Putamen (tissue), 1 donor: ENCODE measurements around the gene PLA2G2A.
"Not testable (repeated sequence)": the region's sequence is repeated elsewhere in the genome, so short reads cannot be mapped to it uniquely, and the experiment has no call there.

Experiments
- DNase-seq: peaks from one replicate; pipeline ENCODE4 v3.0.0-alpha.2; 2016; ENCODE audit warnings: low spot score

Gene PLA2G2A

GRCh38 chr1:19979494-19979977 is at the start of gene PLA2G2A:
PLA2G2A (minus strand) TSS chr1:19979618; CDS start chr1:19978773, 845 bp downstream.
- DNase-seq, result no peak

DNA sequence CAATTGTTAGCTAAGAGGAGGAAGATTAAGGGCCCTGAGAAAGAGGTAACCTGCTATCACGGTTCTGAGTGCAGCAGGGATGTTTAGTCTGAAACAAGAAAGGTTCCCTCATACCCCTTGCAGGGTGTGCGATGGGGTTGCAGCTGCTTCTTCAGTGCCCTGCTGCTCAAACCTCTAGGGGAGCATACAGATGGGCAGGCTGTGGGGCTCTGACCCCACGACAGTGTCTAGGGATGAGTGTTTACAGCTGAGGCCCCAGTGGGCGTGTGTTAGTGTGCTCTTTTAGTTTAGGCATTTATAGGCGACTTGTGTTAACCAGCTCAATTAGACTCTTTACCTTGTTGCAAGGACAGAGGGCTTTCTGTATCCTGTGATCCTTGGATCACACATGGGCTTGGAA is 49.3 kb upstream of the PLA2G2A start:
- no peak for DNase-seq

- no peak for DNase-seq
Measured at GRCh38 chr1:20028125-20028524, 48.7 kb upstream of the PLA2G2A start.

GRCh38 chr1:20017741-20018140 is 38.3 kb upstream of the PLA2G2A start:
- DNase-seq, result no peak

- DNase-seq, result no peak
Measured at GRCh38 chr1:20014153-20014552, 34.7 kb upstream of the PLA2G2A start.

DNA sequence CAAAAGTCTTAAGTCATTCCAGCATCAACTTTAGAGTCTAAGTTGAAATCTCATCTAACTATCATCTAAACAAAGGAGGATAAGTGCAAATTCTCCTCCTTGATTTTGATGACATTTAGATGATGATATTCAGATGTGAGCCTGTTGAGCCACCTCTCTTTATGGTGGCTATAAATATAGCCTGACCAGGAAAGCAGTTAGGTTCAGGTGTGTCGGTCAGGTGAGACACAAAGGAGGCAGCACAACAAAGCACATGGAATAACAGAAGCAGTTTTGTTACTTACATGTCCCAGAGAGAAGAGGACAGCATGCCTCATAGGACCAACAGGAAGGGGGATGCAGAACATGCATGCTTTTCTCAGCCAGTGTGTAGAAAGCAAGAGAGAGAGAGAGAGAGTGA is 30.6 kb upstream of the PLA2G2A start:
- DNase-seq, result no peak

DNA sequence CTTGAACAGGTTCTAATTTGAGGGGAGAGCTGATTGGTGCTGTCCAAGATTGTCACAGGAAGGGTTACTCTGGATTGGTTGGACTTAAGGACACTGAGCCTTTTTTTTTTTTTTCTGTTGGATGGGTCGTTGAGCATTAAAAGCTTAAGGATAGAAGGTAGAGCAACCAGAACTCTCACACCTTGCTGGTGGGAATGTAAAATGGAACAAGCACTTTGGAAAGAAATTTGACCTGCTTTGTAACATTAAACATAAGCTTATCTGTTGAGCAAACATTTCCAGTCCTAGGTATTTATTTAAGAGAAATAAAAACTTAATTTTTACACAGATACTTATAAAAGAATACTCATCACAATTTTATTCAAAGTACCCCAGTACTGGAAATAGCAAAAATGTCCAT is 29.8 kb upstream of the PLA2G2A start:
- no peak for DNase-seq

- DNase-seq, result no peak
Measured at GRCh38 chr1:20008391-20008841, 29.0 kb upstream of the PLA2G2A start.

DNA sequence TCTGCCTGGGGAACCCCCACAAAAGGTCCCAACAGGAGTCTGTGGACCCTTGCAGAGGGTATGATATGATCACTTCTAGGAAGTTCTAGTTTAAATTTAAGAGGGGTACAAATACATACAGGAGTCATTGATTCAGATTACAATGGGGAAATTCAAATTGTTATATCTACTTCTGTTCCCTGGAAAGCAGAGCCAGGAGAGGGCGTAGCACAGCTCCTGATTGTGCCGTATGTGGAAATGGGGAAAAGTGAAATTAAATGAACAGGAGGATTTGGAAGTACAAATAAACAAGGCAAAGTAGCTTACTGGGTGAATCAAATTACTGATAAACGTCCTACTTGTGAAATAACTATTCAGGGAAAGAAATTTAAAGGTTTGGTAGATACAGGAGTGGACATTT is 19.4 kb upstream of the PLA2G2A start:
- not testable (repeated sequence) for DNase-seq

- DNase-seq, result no peak
Measured at GRCh38 chr1:19990689-19991088, 11.3 kb upstream of the PLA2G2A start.

DNA sequence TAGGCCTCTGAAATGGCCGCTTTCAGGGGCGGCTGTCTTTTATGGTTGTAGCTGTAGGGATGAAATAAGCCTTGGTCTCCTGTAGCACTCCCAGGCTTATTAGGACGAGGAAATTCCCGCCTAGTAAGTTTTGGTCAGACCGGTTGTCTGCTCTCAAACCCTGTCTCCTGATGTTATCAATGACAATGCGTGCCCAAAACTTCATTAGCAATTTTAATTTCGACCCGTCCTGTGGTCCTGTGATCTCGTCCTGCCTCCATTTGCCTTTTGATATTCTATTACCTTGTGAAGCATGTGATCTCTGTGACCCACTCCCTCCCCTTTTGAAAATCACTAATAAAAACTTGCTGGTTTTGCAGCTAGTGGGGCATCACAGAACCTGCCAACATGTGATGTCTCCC is 10.8 kb upstream of the PLA2G2A start:
- DNase-seq, result not testable (repeated sequence)

DNA sequence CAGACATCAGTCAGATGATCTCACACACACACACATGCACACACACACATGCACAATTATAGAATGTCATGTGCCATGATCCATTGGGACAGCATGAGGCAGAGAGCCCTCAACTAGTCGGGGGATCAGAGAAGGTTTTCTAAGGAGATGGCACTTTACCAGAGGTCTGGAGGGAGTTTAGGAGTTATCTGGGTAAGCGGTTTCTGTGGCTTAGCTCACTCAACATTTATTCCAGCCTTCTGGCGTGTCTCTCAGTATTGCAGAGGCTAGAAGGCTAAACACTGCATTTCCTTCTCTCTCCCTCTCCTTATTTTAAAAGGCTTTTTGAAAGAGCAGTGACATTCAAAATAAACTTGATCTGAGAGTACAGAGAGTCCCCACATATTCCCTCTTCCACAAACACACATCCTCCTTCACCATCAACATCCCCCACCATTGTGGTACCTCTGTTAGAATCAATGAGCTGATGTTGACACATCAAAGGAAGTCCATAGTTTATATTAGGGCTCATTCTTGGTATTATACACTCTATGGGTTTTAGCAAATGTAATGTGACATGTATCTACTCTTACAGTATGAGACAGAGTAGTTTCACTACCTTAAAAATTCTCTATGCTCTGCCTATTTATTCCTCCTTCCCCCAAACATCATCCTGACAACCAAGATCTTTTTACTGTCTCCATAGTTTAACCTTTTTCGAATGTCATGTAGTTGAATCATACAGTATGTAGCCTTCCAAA is 9.0 kb upstream of the PLA2G2A start:
- DNase-seq, result no peak

GRCh38 chr1:19987719-19988118 is 8.3 kb upstream of the PLA2G2A start:
- no peak for DNase-seq

GRCh38 chr1:19984409-19985016 is 5.1 kb upstream of the PLA2G2A start:
- not testable (repeated sequence) for DNase-seq

- no peak for DNase-seq
Measured at GRCh38 chr1:19981507-19982312, 2.3 kb upstream of the PLA2G2A start.

DNA sequence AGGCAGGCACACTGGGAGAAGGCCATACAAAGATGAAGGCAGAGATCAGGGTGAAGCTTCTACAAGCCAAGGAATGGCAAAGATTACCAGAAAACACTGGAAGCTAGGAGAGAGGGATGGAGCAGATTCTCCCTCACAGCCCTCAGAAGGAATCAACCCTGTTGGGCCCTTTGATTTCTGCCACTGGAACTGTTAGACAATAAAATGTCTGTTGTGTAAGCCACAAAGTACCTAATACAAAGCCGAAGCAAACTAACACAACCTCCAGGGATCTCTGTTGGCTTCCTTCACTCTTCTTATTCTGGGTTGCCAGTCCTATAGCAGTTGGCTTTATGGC is 1.7 kb upstream of the PLA2G2A start:
- DNase-seq, result no peak

DNA sequence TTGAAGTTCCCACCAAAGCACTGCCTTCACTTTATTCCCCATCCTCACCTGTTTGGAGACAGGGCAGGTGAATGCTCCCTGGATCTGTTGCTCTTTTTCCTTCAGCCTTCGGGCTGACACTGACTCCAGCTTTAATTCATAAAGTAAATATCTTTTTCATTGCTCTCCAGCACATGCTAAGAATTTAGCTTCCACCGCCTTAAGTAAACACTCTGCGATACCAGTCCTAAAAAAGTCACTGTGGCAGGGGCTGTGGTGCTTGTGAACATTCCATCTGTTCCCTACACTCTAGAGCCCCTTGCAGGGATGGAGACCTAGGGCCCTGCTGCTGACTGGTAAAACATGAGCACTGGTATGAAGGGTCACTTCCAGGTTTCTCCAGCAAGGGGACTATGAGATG is 896 bp upstream of the PLA2G2A start:
- no peak for DNase-seq

GRCh38 chr1:19978143-19978542 is 1.3 kb downstream of the PLA2G2A start:
- no peak for DNase-seq

DNA sequence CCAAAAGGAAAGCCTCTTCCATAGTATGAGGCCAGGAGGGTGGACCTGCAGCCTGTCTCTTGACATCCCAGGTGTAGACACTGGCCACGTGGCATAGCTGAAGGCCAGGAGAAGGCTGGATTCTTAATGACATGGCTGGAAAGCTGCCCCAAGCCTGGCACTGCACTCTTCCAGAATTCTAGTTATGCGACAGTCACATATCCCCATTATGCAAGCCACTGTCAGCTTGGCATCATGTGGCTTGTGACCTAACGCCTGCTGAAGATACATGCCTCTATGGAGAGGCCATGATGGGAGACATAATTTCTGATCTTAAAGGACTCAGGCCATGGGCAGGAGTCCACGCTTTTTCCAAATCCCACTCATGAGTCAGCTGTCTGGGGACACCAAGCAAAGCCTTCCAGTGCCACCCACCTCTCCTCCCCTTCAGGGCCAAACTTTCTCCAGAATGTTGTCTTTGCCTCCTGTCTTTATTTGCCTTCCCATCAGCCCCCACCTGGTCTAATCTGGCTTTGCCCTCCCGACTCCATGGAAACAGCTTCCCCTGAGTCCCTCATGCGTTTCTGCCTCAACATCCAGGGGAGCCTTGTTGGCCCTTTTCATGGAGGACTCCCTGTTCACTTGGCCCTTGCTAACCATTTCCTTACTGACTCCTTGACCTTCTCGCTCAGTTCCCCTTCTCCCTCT is 3.0 kb downstream of the PLA2G2A start:
- no peak for DNase-seq

GRCh38 chr1:19975423-19976193 is 3.8 kb downstream of the PLA2G2A start:
- no peak for DNase-seq

GRCh38 chr1:19974822-19975416 is 4.5 kb downstream of the PLA2G2A start:
- no peak for DNase-seq
